GM12864 (cell line): Measurements from ENCODE around the gene RBM38.
"Not testable (repeated sequence)": the region's sequence is repeated elsewhere in the genome, so short reads cannot be mapped to it uniquely, and the experiment has no call there.

Source experiments
- DNase-seq: peaks from one replicate; pipeline ENCODE4 v3.0.0-alpha.2; 2011; ENCODE audit warnings: low read depth
- H3K4me3 ChIP-seq: 2 replicates; pipeline ENCODE4 v1.5.1; 2011; ENCODE audit warnings: mild to moderate bottlenecking, low read depth, low read length, control low read depth
- TF ChIP-seq, protein P1 (sequence below): IDR thresholded peaks from 2 replicates; pipeline ENCODE4 v1.5.1; 2011; ENCODE audit warnings: low read depth, mild to moderate bottlenecking, moderate library complexity, low read length, control low read depth, inconsistent platforms; ENCODE audit errors: missing control alignments

RBM38 gene

GRCh38 chr20:57414867-57415592 is 23.8 kb downstream of the RBM38 start:
- TF ChIP-seq, protein P1, sequence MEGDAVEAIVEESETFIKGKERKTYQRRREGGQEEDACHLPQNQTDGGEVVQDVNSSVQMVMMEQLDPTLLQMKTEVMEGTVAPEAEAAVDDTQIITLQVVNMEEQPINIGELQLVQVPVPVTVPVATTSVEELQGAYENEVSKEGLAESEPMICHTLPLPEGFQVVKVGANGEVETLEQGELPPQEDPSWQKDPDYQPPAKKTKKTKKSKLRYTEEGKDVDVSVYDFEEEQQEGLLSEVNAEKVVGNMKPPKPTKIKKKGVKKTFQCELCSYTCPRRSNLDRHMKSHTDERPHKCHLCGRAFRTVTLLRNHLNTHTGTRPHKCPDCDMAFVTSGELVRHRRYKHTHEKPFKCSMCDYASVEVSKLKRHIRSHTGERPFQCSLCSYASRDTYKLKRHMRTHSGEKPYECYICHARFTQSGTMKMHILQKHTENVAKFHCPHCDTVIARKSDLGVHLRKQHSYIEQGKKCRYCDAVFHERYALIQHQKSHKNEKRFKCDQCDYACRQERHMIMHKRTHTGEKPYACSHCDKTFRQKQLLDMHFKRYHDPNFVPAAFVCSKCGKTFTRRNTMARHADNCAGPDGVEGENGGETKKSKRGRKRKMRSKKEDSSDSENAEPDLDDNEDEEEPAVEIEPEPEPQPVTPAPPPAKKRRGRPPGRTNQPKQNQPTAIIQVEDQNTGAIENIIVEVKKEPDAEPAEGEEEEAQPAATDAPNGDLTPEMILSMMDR, result no peak
- no peak overlapping the region for H3K4me3 ChIP-seq
- no peak for DNase-seq

GRCh38 chr20:57415771-57416170 is 24.6 kb downstream of the RBM38 start:
- TF ChIP-seq, protein P1, result no peak
- no peak overlapping the region for H3K4me3 ChIP-seq
- no peak for DNase-seq

- H3K4me3 ChIP-seq, result no peak overlapping the region
- TF ChIP-seq, protein P1, result no peak
- DNase-seq, result no peak
Measured at GRCh38 chr20:57416296-57417022, 25.3 kb downstream of the RBM38 start.

- DNase-seq, result no peak
- no peak overlapping the region for H3K4me3 ChIP-seq
- TF ChIP-seq, protein P1, result no peak
Measured at GRCh38 chr20:57417051-57417689, 26.0 kb downstream of the RBM38 start.

GRCh38 chr20:57417830-57418780 is 26.9 kb downstream of the RBM38 start:
- TF ChIP-seq, protein P1, result no peak
- H3K4me3 ChIP-seq, result no peak overlapping the region
- DNase-seq, result no peak

DNA sequence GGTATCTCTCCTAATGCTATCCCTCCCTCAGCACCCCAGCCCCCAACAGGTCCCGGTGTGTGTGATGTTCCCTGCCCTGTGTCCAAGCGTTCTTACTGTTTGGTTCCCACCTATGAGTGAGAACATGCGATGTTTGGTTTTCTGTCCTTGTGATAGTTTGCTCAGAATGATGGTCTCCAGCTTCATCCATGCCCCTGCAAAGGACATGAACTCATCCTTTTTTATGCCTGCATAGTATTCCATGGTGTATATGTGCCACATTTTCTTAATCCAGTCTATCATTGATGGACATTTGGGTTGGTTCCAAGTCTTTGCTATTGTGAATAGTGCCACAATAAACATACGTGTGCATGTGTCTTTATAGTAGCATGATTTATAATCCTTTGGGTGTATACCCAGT is 28.3 kb downstream of the RBM38 start:
- not testable (repeated sequence) for H3K4me3 ChIP-seq, DNase-seq
